Endothelial cell (in vitro differentiated cells): Measurements from ENCODE around the gene FBLL1. TPM values are rescaled to one million over a fixed set of nuclear protein-coding genes. Genes with fewer than 3 reads are reported as not detected.

Source experiments
- DNase-seq: peaks from one replicate; pipeline ENCODE4 v3.0.0; 2021; ENCODE audit warnings: low spot score
- H3K27ac Mint-ChIP-seq: one replicate; pipeline ENCODE4 v1.8.0; 2021; ENCODE audit warnings: mixed read lengths, inconsistent platforms; ENCODE audit not compliant: unreplicated experiment
- H3K27me3 Mint-ChIP-seq: one replicate; pipeline ENCODE4 v1.8.0; 2021; ENCODE audit warnings: mild to moderate bottlenecking, moderate library complexity, mixed read lengths, inconsistent platforms; ENCODE audit not compliant: unreplicated experiment
- H3K36me3 Mint-ChIP-seq: one replicate; pipeline ENCODE4 v1.8.0; 2021; ENCODE audit warnings: mild to moderate bottlenecking, low read depth, mixed read lengths, inconsistent platforms; ENCODE audit not compliant: unreplicated experiment
- H3K4me1 Mint-ChIP-seq: one replicate; pipeline ENCODE4 v1.8.0; 2021; ENCODE audit warnings: mild to moderate bottlenecking, mixed read lengths, inconsistent platforms; ENCODE audit not compliant: unreplicated experiment
- H3K4me3 Mint-ChIP-seq: one replicate; pipeline ENCODE4 v1.8.0; 2021; ENCODE audit warnings: mild to moderate bottlenecking, mixed read lengths, inconsistent platforms; ENCODE audit not compliant: unreplicated experiment
- H3K9me3 Mint-ChIP-seq: one replicate; pipeline ENCODE4 v1.8.0; 2021; ENCODE audit warnings: mixed read lengths, inconsistent platforms; ENCODE audit not compliant: unreplicated experiment
- CTCF ChIP-seq: fragments of 200-600 bp; sonication (generic); IDR thresholded peaks from one replicate; pipeline ENCODE4 v1.5.0; 2021; ENCODE audit warnings: antibody characterized with exemption; ENCODE audit not compliant: unreplicated experiment
- long read RNA-seq: library from polyadenylated mRNA; unstranded; transcript quantifications from one replicate; pipeline ENCODE4 v2.0.0, GENCODE V29; 2020; ENCODE audit not compliant: unreplicated experiment
- total RNA-seq: library from RNA; stranded (reverse); fragmentation: NEBNext Ultra II Directional; extraction: Animal tissue kit (Norgen Biotek cat#: 25700); gene quantifications from one replicate; pipeline ENCODE4 v1.2.1, GENCODE V29; 2021; ENCODE audit not compliant: unreplicated experiment

The FBLL1 gene
- 0.51 TPM for total RNA-seq
- long read RNA-seq, result 0 reads

GRCh38 chr5:168528521-168529373 lies at the start of gene FBLL1:
TSS of gene FBLL1 (plus strand) at chr5:168529305. CDS start at chr5:168529505, 200 bp downstream.
- peak; percentile 58 for DNase-seq
- peak within 1 kb of the TSS; percentile 84 for H3K4me3 Mint-ChIP-seq
- H3K27ac Mint-ChIP-seq, result no peak within 1 kb of the TSS
- no peak for TF ChIP-seq CTCF
- H3K27me3 Mint-ChIP-seq, result peaks cover 18% of the 10 kb centered on the region
- H3K9me3 Mint-ChIP-seq, result no peaks in the 10 kb centered on the region
- H3K36me3 Mint-ChIP-seq, result peaks cover 4% of the 10 kb centered on the region
- peaks cover 11% of the 10 kb centered on the region for H3K4me1 Mint-ChIP-seq

- no peak for DNase-seq
- H3K4me3 Mint-ChIP-seq, result no peak overlapping the region
- H3K36me3 Mint-ChIP-seq, result no peaks in the 10 kb centered on the region
- no peak for TF ChIP-seq CTCF
- no peaks in the 10 kb centered on the region for H3K4me1 Mint-ChIP-seq
- H3K9me3 Mint-ChIP-seq, result no peaks in the 10 kb centered on the region
- no peaks in the 10 kb centered on the region for H3K27me3 Mint-ChIP-seq
- H3K27ac Mint-ChIP-seq, result no peak overlapping the region
Observed at GRCh38 chr5:168480601-168481000, 48.5 kb upstream of the FBLL1 start.

GRCh38 chr5:168481330-168481788 lies 47.7 kb upstream of the FBLL1 start:
- no peak for DNase-seq
- peaks cover 4% of the 10 kb centered on the region for H3K4me1 Mint-ChIP-seq
- no peaks in the 10 kb centered on the region for H3K9me3 Mint-ChIP-seq
- no peaks in the 10 kb centered on the region for H3K27me3 Mint-ChIP-seq
- no peak overlapping the region for H3K4me3 Mint-ChIP-seq
- H3K36me3 Mint-ChIP-seq, result peaks cover 4% of the 10 kb centered on the region
- TF ChIP-seq CTCF, result no peak
- H3K27ac Mint-ChIP-seq, result no peak overlapping the region

- no peak overlapping the region for H3K27ac Mint-ChIP-seq
Observed at GRCh38 chr5:168482361-168482760, 46.7 kb upstream of the FBLL1 start.

More at GRCh38 chr5:168482361-168482760, 46.7 kb upstream of the FBLL1 start:
- DNase-seq, result no peak
- Mint-ChIP-seq H3K36me3 (peaks cover 4% of the 10 kb centered on the region), H3K4me1 (peaks cover 10% of the 10 kb centered on the region), H3K27me3 (no peaks in the 10 kb centered on the region), H3K9me3 (no peaks in the 10 kb centered on the region), H3K4me3 (no peak overlapping the region)
- no peak for TF ChIP-seq CTCF
